GM21526 (cell line): ENCODE measurements around the gene CPSF6.
"Not testable (repeated sequence)": the region's sequence is repeated elsewhere in the genome, so short reads cannot be mapped to it uniquely, and the experiment has no call there.

ENCODE experiments used
- ATAC-seq: cut with Tn5 transposase; IDR thresholded peaks from one replicate; pipeline ENCODE4 v1.9.1; 2021; ENCODE audit warnings: moderate library complexity; ENCODE audit not compliant: unreplicated experiment, low FRiP score

Gene CPSF6

DNA sequence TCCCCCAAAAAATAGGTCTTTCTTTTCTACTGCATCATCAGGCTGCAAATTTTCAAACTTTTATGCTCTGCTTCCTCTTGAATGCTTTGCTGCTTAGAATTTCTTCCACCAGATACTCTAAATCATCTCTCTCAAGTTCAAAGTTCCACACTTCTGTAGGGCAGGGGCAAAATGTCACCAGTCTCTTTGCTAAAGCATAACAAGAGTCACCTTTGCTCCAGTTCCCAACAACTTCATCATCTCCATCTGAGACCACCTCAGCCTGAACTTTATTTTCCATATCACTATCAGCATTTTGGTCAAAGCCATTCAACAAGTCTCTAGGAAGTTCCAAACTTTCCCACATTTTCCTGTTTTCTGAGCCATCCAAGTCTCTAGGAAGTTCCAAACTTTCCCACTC lies 77.4 kb downstream of the CPSF6 start:
- ATAC-seq = not testable (repeated sequence)

DNA sequence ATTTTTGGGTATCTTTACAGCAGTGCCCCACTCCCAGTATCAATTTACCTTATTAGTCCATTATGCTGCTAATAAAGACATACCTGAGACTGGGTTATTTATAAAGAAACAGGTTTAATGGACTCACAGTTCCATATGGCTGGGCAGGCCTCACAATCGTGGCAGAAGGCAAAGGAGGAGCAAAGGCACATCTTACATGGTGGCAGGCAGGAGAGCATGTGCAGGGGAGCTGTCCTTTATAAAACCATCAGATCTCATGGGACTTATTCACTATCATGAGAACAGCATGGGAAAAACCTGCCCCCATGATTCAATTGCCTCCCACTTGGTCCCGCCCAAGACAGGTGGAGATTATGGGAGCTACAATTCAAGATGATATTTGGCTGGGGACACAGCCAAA lies 77.9 kb downstream of the CPSF6 start:
- ATAC-seq = not testable (repeated sequence)

DNA sequence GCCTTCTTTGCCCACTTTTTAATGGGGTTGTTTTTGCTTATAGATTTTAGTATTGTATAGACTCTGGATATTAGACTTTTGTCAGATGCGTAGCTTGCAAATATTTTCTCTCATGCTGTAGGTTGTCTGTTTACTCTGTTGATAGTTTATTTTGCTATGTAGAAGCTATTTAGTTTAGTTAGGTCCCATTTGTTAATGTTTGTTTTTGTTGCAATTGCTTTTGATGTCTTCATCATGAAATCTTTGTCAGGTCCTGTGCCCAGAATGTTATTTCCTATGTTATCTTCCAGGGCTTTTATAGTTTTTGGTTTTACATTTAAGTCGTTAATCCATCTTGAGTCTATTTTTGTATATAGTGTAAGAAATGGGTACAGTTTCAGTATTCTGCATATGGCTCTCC lies 78.9 kb downstream of the CPSF6 start:
- no peak for ATAC-seq

DNA sequence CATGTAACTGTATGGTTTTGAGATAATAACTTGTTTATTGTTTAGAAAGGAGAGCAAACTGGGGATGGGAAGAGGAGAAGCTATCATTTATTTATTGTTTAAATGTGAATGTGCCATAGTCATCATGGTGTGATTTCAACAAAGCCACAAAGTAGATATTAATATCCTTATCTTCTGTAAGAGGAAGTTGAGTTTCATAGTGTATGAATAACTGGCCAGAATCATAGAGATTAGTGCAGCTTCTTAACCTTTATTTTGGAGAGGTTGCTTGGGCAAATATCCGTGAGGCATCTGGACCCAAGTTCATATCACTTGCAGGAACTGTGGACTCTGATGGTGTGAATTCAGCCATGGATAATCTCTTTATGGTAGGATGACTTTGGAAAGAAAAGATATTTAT lies 82.0 kb downstream of the CPSF6 start:
- no peak for ATAC-seq
